MM.1S (cell line): ENCODE measurements around the gene ACTN4.

Experiments used
- EZH2 ChIP-seq: fragments of 300-600 bp; sonication (generic); optimal IDR thresholded peaks from 2 replicates; pipeline ENCODE3; 2017; ENCODE audit warnings: low read depth, mild to moderate bottlenecking, antibody characterized with exemption, low read length, mixed read lengths
- EZH2phosphoT487 ChIP-seq: fragments of 300-600 bp; sonication (generic); IDR thresholded peaks from 2 replicates; pipeline ENCODE4 v1.6.1; 2018; ENCODE audit warnings: antibody characterized with exemption, low read length
- TF ChIP-seq, protein P1 (sequence below): fragments of 300-600 bp; sonication (generic); IDR thresholded peaks from 2 replicates; pipeline ENCODE4 v1.5.1; 2016; ENCODE audit warnings: antibody characterized with exemption, low read length, mixed read lengths

DNA sequence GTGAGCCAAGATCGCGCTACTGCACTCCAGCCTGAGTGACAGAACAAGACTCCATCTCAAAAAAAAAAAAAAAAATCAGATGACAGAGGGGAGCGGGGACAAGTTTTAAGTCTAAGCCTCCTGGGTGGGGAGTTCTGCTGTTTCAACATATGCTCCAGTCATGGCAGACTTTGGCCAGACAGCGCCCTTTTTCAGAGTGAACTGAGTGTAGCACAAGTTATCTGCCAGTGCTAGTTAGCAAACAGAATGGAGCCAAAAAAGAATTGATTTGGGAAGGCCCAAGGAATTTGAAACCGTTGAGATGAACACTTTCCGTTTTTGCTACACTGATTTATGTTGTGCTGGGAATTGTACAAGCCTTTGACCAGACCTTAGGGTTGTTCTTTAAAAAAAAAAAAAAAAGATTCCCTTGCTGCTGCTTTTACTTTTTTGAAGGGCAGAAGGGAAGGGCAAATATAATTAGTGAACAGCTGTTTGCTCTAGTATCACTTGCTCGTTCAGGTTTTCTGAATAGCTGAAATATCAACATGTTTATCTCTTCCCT lies 5.7 kb downstream of the ACTN4 start:
- no peak for TF ChIP-seq EZH2
- TF ChIP-seq, protein P1, sequence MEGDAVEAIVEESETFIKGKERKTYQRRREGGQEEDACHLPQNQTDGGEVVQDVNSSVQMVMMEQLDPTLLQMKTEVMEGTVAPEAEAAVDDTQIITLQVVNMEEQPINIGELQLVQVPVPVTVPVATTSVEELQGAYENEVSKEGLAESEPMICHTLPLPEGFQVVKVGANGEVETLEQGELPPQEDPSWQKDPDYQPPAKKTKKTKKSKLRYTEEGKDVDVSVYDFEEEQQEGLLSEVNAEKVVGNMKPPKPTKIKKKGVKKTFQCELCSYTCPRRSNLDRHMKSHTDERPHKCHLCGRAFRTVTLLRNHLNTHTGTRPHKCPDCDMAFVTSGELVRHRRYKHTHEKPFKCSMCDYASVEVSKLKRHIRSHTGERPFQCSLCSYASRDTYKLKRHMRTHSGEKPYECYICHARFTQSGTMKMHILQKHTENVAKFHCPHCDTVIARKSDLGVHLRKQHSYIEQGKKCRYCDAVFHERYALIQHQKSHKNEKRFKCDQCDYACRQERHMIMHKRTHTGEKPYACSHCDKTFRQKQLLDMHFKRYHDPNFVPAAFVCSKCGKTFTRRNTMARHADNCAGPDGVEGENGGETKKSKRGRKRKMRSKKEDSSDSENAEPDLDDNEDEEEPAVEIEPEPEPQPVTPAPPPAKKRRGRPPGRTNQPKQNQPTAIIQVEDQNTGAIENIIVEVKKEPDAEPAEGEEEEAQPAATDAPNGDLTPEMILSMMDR, result no peak
- no peak for TF ChIP-seq EZH2phosphoT487
